Stimulated activated CD4-positive, alpha-beta T cell treated with anti-CD3 and anti-CD28 coated beads, Interleukin-4, amount 100 ng/mL, for 48 hours (primary cell): ENCODE results near the gene PYDC1.
"Not testable (repeated sequence)": the region's sequence is repeated elsewhere in the genome, so short reads cannot be mapped to it uniquely, and the experiment has no call there.

ENCODE experiments used
- DNase-seq, 2 donors: peaks; one replicate each; pipeline ENCODE4 v3.0.0-alpha.2; 2020; ENCODE audit warnings: low read depth in 2 of 2

PYDC1 gene

DNA sequence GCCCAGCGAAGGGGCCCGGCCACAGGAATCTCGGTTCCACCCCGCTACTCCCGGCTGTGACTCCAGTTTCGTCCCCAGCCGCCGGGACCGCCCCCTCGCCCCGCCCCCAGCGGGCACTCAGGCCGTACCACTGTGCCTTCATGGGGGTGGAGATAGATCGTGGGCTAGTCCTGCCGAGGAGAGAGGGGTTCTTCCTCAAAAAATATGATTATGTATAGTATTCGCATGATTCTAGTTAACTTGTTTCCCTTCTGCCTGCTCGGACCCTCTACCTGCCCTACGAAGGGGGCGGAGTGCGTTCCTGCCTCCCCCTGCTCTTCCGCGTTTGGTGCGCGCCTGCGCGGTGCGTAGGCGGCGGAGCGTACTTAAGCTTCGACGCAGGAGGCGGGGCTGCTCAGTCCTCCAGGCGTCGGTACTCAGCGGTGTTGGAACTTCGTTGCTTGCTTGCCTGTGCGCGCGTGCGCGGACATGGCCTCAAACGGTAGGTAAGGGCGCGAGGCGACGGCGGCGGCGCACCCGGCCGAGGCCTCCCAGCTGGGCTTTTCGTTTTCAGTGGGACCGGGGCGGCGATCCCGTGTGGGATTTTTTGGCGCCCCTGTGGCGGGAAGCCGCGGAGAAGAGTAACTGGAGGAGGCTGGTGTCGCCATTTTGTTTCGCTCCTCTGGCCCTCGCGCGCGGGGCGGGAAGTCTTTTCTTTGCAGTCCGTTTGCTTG is 37.0 kb downstream of the PYDC1 start, which contains the start of gene FUS:
TSS of gene FUS (plus strand) at position 393 of the 713 bp plus-strand sequence. CDS start at position 469, 76 bp downstream.
- DNase-seq = peak; percentile 87 to 91

DNA sequence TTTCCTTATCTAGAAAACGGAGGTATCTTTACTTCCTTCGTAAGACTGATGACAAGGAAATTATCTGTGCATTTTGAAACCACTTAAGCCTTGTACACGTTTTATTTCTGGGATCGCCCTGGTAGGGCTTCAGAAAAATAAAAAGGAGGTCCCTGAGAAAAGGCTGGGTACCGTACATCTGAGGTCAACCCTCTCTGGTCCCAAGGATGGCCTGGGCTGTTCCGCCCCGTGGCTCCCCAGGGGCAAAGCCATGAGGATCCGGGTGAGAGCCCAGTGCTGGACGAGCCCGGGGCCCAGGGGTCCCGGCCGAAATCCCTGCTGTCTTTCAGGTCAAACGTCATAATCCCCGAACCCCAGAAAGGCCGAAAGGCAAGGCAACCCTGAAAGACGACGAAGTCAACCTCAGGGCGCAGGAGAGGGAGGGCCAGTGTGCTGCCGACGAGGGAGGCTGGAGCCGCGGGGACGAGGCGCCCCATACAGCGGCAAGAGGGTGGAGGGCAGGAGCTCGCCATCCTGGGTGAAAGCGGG is 37.7 kb downstream of the PYDC1 start:
- no peak for DNase-seq

DNA sequence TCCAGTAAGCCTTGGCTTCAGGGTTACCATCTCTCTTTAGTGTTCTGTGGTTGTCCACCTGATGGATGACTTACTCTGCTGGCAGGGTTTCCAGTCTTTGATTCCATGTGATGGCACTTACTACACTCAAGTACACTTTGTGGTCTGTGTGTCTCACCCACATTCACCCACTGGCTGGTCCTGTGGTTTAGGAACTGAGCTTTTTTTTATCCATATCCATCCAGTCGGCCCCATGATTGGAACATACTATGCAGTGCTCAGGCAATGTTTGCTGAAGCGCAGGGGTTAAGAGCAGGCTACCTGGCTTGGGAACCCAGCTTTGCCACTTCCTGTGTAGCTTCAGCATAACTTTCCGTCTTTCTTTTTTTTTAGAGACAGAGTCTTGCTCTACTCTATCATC is 39.8 kb downstream of the PYDC1 start:
- no peak for DNase-seq

DNA sequence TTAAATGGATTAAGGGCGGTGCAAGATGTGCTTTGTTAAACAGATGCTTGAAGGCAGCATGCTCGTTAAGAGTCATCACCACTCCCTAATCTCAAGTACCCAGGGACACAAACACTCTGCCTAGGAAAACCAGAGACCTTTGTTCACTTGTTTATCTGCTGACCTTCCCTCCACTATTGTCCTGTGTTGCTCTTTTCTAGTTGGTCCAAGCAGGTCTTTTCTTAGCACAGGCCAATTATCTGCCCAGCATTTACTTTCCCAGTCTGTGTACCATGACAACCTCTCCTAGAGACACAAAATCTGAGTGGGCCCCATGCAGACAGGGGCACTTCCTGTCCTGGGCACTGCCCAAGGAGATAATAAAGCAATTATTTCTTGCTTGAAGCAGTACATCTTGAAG is 46.9 kb downstream of the PYDC1 start:
- DNase-seq = not testable (repeated sequence)

DNA sequence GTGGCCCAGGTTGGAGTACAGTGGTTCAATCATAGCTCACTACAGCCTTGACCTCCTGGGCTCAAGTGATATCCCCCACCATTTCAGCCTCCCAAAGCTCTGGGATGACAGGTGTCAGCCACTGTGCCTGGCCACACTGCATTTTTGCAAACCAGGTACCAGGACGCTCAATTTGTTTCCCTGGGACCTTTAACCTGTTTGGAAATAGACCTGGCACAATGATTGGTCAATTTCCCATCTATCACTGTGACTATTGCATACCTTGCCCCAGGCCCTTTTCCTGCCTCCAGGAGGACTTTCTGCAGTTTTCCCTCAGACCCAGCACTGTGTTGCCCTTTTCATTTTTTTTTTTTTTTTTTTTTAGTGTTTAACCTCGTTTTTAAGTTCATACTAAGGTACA is 48.1 kb downstream of the PYDC1 start:
- no peak for DNase-seq

DNA sequence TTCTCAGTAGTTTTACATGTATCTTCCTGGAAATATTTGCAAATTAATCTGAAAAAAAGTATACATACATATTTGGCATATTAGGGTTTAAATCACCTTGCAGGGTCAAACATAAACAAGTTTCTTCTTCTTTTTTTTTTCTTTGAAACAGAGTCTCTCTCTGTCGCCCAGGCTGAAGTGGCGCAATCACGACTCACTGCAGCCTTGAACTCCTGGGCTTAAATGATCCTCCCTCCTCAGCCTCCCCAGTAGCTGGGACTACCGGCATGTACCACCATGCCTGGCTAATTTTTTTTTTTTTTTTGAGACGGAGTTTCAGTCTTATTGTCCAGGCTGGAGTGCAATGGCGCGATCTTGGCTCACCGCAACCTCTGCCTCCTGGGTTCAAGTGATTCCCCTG is 49.6 kb downstream of the PYDC1 start:
- DNase-seq = no peak
